RWPE2 (cell line): Measurements from ENCODE around the gene SMYD3.

Source experiments
- ATAC-seq: fragments of 200-7000 bp; cut with Tn5 transposase; 3 replicates; pipeline ENCODE4 v1.9.1; 2021; ENCODE audit warnings: low read depth
- DNase-seq: peaks from one replicate; pipeline ENCODE4 v3.0.0-alpha.2; 2020; ENCODE audit warnings: low spot score
- H3K27ac ChIP-seq: fragments of 450-650 bp; 2 replicates; pipeline ENCODE4 v1.5.1; 2017; ENCODE audit warnings: mild to moderate bottlenecking; ENCODE audit not compliant: poor library complexity, severe bottlenecking
- H3K27me3 ChIP-seq: fragments of 250-450 bp; sonication (Bioruptor Pico); 2 replicates; pipeline ENCODE4 v1.5.1; 2021; ENCODE audit warnings: mild to moderate bottlenecking, moderate library complexity; ENCODE audit not compliant: insufficient read depth, poor library complexity, severe bottlenecking
- H3K36me3 ChIP-seq: fragments of 250-450 bp; sonication (Bioruptor Pico); 2 replicates; pipeline ENCODE4 v1.5.1; 2020; ENCODE audit warnings: low read depth, mild to moderate bottlenecking, moderate library complexity
- H3K4me1 ChIP-seq: fragments of 250-450 bp; sonication (Bioruptor Pico); 2 replicates; pipeline ENCODE4 v1.5.1; 2021; ENCODE audit warnings: mild to moderate bottlenecking, moderate library complexity; ENCODE audit not compliant: insufficient read depth, poor library complexity, severe bottlenecking
- H3K4me3 ChIP-seq: fragments of 250-450 bp; sonication (Bioruptor Pico); 2 replicates; pipeline ENCODE4 v1.5.1; 2021; ENCODE audit warnings: mild to moderate bottlenecking, moderate library complexity; ENCODE audit not compliant: severe bottlenecking
- H3K9me3 ChIP-seq: fragments of 250-450 bp; sonication (Bioruptor Pico); 2 replicates; pipeline ENCODE4 v1.5.1; 2021; ENCODE audit warnings: mild to moderate bottlenecking, moderate library complexity; ENCODE audit not compliant: severe bottlenecking
- CTCF ChIP-seq: fragments of 450-650 bp; IDR thresholded peaks from one replicate; pipeline ENCODE4 v1.5.1; 2017; ENCODE audit warnings: mild to moderate bottlenecking, moderate library complexity; ENCODE audit not compliant: poor library complexity, severe bottlenecking

SMYD3 gene

GRCh38 chr1:246450611-246451251 is 56.3 kb downstream of the SMYD3 start:
- no peak overlapping the region for H3K27ac ChIP-seq
- no peaks in the 10 kb centered on the region for H3K27me3 ChIP-seq
- ATAC-seq (no peak), DNase-seq (no peak)
- H3K36me3 ChIP-seq, result no peaks in the 10 kb centered on the region
- no peaks in the 10 kb centered on the region for H3K4me1 ChIP-seq
- TF ChIP-seq CTCF, result peak; percentile 72
- no peak overlapping the region for H3K4me3 ChIP-seq
- H3K9me3 ChIP-seq, result no peaks in the 10 kb centered on the region

DNA sequence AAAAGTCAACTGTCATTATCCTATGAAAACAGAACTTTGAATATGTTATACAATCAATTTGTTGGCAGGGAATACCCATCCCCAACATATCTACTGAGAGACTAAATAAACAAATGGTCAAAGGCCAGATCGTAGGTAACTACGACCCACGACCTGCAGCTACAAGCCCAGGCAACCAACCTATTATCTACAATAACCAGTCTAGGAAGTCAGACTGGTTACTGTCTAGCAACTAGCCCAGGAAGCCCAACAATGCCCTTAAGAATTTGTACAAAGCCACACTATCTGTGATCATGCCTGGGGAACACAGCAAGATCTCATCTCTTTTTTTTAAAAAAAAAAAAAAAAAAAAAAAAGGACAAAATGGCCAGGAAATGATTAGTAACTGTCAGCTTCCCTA is 58.7 kb downstream of the SMYD3 start:
- TF ChIP-seq CTCF, result no peak
- H3K4me1 ChIP-seq, result no peaks in the 10 kb centered on the region
- H3K9me3 ChIP-seq, result no peaks in the 10 kb centered on the region
- no peak overlapping the region for H3K27ac ChIP-seq
- H3K27me3 ChIP-seq, result no peaks in the 10 kb centered on the region
- DNase-seq (no peak), ATAC-seq (no peak)
- no peaks in the 10 kb centered on the region for H3K36me3 ChIP-seq
- no peak overlapping the region for H3K4me3 ChIP-seq

- DNase-seq, result no peak
- Histone ChIP-seq H3K4me3 (no peak overlapping the region), H3K9me3 (no peaks in the 10 kb centered on the region), H3K36me3 (no peaks in the 10 kb centered on the region), H3K27ac (no peak overlapping the region), H3K4me1 (no peaks in the 10 kb centered on the region), H3K27me3 (no peaks in the 10 kb centered on the region)
- no peak for TF ChIP-seq CTCF
- no peak for ATAC-seq
Measured at GRCh38 chr1:246447501-246447900, 59.6 kb downstream of the SMYD3 start.

GRCh38 chr1:246445503-246445902 is 61.6 kb downstream of the SMYD3 start:
- DNase-seq, result no peak
- ATAC-seq, result no peak
- Histone ChIP-seq H3K9me3 (no peaks in the 10 kb centered on the region), H3K4me3 (no peak overlapping the region), H3K36me3 (no peaks in the 10 kb centered on the region), H3K27me3 (no peaks in the 10 kb centered on the region), H3K4me1 (no peaks in the 10 kb centered on the region), H3K27ac (no peak overlapping the region)
- TF ChIP-seq CTCF, result no peak

DNA sequence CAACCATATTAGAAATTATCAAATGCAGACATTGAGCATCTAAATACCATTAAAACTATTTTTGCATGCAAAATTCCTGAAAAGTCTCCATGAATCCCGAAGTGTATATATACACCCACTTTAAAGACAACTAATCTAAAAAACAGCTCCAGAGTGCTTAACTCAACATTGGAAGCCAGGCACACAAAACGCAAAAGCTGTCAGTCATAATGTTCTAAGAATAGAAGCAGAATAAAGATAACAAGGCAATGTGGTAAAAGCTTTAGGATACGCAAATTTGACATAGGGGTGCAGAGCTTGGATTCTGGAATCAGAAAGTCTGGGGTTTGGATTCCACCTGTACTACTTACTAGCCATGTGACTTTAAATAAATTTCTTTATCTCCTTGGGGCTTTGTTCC is 62.5 kb downstream of the SMYD3 start:
- no peak overlapping the region for H3K4me3 ChIP-seq
- no peaks in the 10 kb centered on the region for H3K4me1 ChIP-seq
- DNase-seq (no peak), ATAC-seq (no peak)
- no peaks in the 10 kb centered on the region for H3K27me3 ChIP-seq
- no peaks in the 10 kb centered on the region for H3K36me3 ChIP-seq
- H3K27ac ChIP-seq, result no peak overlapping the region
- H3K9me3 ChIP-seq, result no peaks in the 10 kb centered on the region
- TF ChIP-seq CTCF, result no peak
